Gastrocnemius medialis (tissue), 4 donors: Measurements from ENCODE around the gene AHCYL1. TPM values are rescaled to one million over a fixed set of nuclear protein-coding genes. Genes with fewer than 3 reads are reported as not detected.

ENCODE experiments used
- ATAC-seq, 2 donors: fragments of 150-250 bp; one replicate each; pipeline ENCODE4 v1.9.1; 2016
- DNase-seq, 2 donors: peaks; one replicate each; pipeline ENCODE4 v3.0.0-alpha.2; 2019
- H3K27ac ChIP-seq, 4 donors: fragments of 200-600 bp; sonication (generic); 1 replicate in 1 of 4; 2 replicates in 3 of 4; pipeline ENCODE4 v1.5.1; 2016 to 2018; ENCODE audit warnings: mild to moderate bottlenecking in 2 of 4, moderate library complexity in 1 of 4
- H3K27me3 ChIP-seq, 3 donors: fragments of 200-600 bp; sonication (generic) in 2 of 3; 1 replicate in 1 of 3; 2 replicates in 2 of 3; pipeline versions ENCODE4 v1.5.1 to v1.6.0; 2016 to 2019; ENCODE audit warnings: mild to moderate bottlenecking in 1 of 3, moderate library complexity in 1 of 3
- H3K36me3 ChIP-seq, 2 donors: fragments of 200-600 bp; sonication (generic) in 1 of 2; one replicate each; pipeline ENCODE4 v1.5.1; 2017 to 2018
- H3K4me1 ChIP-seq, 2 donors: fragments of 200-600 bp; sonication (generic) in 1 of 2; one replicate each; pipeline ENCODE4 v1.5.1; 2016 to 2017; ENCODE audit warnings: mild to moderate bottlenecking in 2 of 2
- H3K4me3 ChIP-seq, 4 donors: fragments of 200-600 bp; sonication (generic) in 3 of 4; 1 replicate in 1 of 4; 2 replicates in 3 of 4; pipeline ENCODE4 v1.5.1; 2016 to 2019; ENCODE audit warnings: mild to moderate bottlenecking in 2 of 4
- H3K9me3 ChIP-seq, 3 donors: fragments of 200-600 bp; sonication (generic) in 2 of 3; 1 replicate in 1 of 3; 2 replicates in 2 of 3; pipeline ENCODE4 v1.5.1; 2016 to 2019
- CTCF ChIP-seq, 5 experiments: fragments of 450-650 bp in 3 of 5; fragments of 200-600 bp in 2 of 5; sonication (generic) in 2 of 5; IDR thresholded peaks in 4 of 5; conservative IDR thresholded peaks in 1 of 5; 1 replicate in 4 of 5; 2 replicates in 1 of 5; pipeline ENCODE4 v1.5.1; 2016 to 2019; ENCODE audit warnings: antibody characterized with exemption in 5 of 5, mild to moderate bottlenecking in 3 of 5, moderate library complexity in 3 of 5
- POLR2A ChIP-seq, 2 donors: fragments of 450-650 bp; IDR thresholded peaks; one replicate each; pipeline ENCODE4 v1.6.1; 2017; ENCODE audit warnings: antibody characterized with exemption in 2 of 2, mild to moderate bottlenecking in 2 of 2, moderate library complexity in 2 of 2
- in situ Hi-C, 4 donors: fragments of 200-750 bp; cut with MboI; loops; one replicate each; pipeline versions ENCODE4 v1.15.0 to v1.8.0; 2017; ENCODE audit warnings: low sequenced_read_pairs in 4 of 4
- intact Hi-C: fragments of 100-400 bp; cut with DNase I; formaldehyde crosslinking; loops from one replicate; pipeline ENCODE4 v1.15.1; 2023; ENCODE audit warnings: low total_unique reads
- total RNA-seq, 4 donors: library from RNA; depleted of rRNA; stranded (reverse); fragments of >200 nt; gene quantifications; one replicate each; pipeline versions ENCODE4 v1.1.0 to v1.2.3, GENCODE V29; 2016

AHCYL1 gene
- total RNA-seq, 4 donors from 2014 or later, result 42.3 to 109 (median 69.6) TPM

- no peak for ATAC-seq
These were observed 24.4 kb upstream of the AHCYL1 start for GRCh38 chr1:109959974-109960744.

GRCh38 chr1:109960745-109961094 is 23.8 kb upstream of the AHCYL1 start:
- no peaks in the 10 kb centered on the region for H3K36me3 ChIP-seq
- no peaks in the 10 kb centered on the region for H3K4me1 ChIP-seq
- H3K9me3 ChIP-seq, result no peaks in the 10 kb centered on the region
- H3K27me3 ChIP-seq, result no peaks in the 10 kb centered on the region
- intact Hi-C loops (no loop called here), in situ Hi-C loops (no loop called here)
- TF ChIP-seq CTCF (IDR thresholded peaks at IDR 0.05 in 4 of 5, conservative IDR thresholded peaks at IDR 0.05 in 1 of 5) (no peak), POLR2A (IDR thresholded peaks at IDR 0.05) (no peak)
- ATAC-seq, result no peak
- no peak overlapping the region for H3K4me3 ChIP-seq
- no peak for DNase-seq
- no peak overlapping the region for H3K27ac ChIP-seq

More at GRCh38 chr1:109959974-109960744, 24.4 kb upstream of the AHCYL1 start:
- intact Hi-C loops, result no loop called here
- TF ChIP-seq POLR2A (IDR thresholded peaks at IDR 0.05), result no peak
- no peak overlapping the region for H3K27ac ChIP-seq
- no peaks in the 10 kb centered on the region for H3K4me1 ChIP-seq
- H3K9me3 ChIP-seq, result no peaks in the 10 kb centered on the region
- no peak overlapping the region for H3K4me3 ChIP-seq
- DNase-seq, result no peak
- H3K27me3 ChIP-seq, result no peaks in the 10 kb centered on the region
- in situ Hi-C loops, result no loop called here
- H3K36me3 ChIP-seq, result no peaks in the 10 kb centered on the region

GRCh38 chr1:109963864-109964263 is 20.7 kb upstream of the AHCYL1 start:
- Histone ChIP-seq H3K4me3 (no peak overlapping the region), H3K27me3 (no peaks in the 10 kb centered on the region), H3K36me3 (no peaks in the 10 kb centered on the region), H3K9me3 (no peaks in the 10 kb centered on the region), H3K27ac (no peak overlapping the region), H3K4me1 (no peaks in the 10 kb centered on the region)
- intact Hi-C loops, result no loop called here
- ATAC-seq (no peak), DNase-seq (no peak)
- TF ChIP-seq POLR2A (IDR thresholded peaks at IDR 0.05), result no peak
- in situ Hi-C loops, result no loop called here

GRCh38 chr1:109969146-109969829 is 15.3 kb upstream of the AHCYL1 start:
- intact Hi-C loops, result no loop called here
- H3K9me3 ChIP-seq, result no peaks in the 10 kb centered on the region
- ATAC-seq (no peak), DNase-seq (no peak)
- no peaks in the 10 kb centered on the region for H3K4me1 ChIP-seq
- no peak overlapping the region for H3K27ac ChIP-seq
- no peaks in the 10 kb centered on the region for H3K36me3 ChIP-seq
- H3K27me3 ChIP-seq, result no peaks in the 10 kb centered on the region
- no peak for TF ChIP-seq CTCF (IDR thresholded peaks at IDR 0.05 in 4 of 5, conservative IDR thresholded peaks at IDR 0.05 in 1 of 5)
- no peak for TF ChIP-seq POLR2A (IDR thresholded peaks at IDR 0.05)
- no peak overlapping the region for H3K4me3 ChIP-seq
- in situ Hi-C loops, result no loop called here

GRCh38 chr1:109969907-109970306 is 14.7 kb upstream of the AHCYL1 start:
- no peak overlapping the region for H3K4me3 ChIP-seq
- in situ Hi-C loops, result no loop called here
- H3K27me3 ChIP-seq, result no peaks in the 10 kb centered on the region
- no peak for TF ChIP-seq POLR2A (IDR thresholded peaks at IDR 0.05)
- TF ChIP-seq CTCF (IDR thresholded peaks at IDR 0.05 in 4 of 5, conservative IDR thresholded peaks at IDR 0.05 in 1 of 5), result no peak
- no peaks in the 10 kb centered on the region for H3K9me3 ChIP-seq
- ATAC-seq (no peak), DNase-seq (no peak)
- intact Hi-C loops, result no loop called here
- no peak overlapping the region for H3K27ac ChIP-seq
- H3K4me1 ChIP-seq, result no peaks in the 10 kb centered on the region
- no peaks in the 10 kb centered on the region for H3K36me3 ChIP-seq
